CD4-positive, alpha-beta T cell treated with Interleukin-17A for 4 hours (primary cell): ENCODE measurements around the gene EPB42.

Source experiments
- DNase-seq: peaks from one replicate; pipeline ENCODE4 v3.0.0-alpha.2; 2020; ENCODE audit warnings: mixed read lengths

The EPB42 gene

DNA sequence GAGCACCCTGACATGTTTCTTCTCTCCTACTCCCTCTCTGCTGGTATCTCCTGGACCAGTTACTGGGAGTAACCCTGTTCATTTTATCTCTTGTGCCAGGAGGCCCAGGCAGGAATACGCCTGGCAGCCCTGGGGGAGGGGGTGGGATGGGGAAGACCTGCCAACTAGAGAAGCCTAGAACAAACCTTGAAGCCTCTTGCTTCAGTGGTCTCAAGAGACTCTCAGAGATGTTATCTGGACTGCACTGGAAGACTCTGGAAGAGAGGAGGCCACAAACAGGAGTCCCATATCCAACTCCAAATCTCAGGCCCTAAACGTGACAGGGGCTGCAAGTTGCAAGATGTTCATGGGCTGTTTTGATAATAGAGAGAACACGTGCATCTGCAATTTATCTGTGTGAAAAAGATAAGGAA, at the start of gene EPB42:
TSS of gene EPB42 (minus strand) at position 28 of the 413 bp plus-strand sequence. CDS start 193 bp downstream, outside the sequence.
- no peak for DNase-seq

DNA sequence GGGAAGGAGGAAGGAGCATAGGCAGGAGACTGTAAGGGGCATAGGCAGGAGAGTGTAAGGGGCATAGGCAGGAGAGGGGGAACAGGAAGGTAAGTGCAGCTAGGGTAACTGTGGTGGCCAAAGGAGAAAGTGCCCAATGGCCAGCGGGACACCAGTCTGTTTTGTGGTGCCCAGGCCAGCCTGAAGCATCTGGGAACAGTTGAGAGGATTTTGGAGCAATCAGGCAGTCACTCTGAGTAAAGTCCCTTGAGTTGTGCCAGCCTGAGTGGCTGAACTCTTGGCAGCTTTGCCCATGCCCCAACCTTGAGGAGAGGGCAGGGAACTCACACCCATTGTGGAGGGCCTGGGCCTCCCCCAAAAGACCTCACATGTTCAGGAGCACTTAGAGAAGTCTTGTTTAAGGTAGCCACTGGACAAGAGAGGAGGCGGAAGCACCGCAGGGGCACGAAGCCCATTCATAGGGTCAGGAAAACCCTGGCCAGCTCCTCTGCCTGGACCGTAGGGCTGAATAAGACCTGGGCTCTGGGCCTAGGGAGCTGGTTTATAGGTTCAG, 49.4 kb upstream of the EPB42 start:
- DNase-seq, result no peak

DNA sequence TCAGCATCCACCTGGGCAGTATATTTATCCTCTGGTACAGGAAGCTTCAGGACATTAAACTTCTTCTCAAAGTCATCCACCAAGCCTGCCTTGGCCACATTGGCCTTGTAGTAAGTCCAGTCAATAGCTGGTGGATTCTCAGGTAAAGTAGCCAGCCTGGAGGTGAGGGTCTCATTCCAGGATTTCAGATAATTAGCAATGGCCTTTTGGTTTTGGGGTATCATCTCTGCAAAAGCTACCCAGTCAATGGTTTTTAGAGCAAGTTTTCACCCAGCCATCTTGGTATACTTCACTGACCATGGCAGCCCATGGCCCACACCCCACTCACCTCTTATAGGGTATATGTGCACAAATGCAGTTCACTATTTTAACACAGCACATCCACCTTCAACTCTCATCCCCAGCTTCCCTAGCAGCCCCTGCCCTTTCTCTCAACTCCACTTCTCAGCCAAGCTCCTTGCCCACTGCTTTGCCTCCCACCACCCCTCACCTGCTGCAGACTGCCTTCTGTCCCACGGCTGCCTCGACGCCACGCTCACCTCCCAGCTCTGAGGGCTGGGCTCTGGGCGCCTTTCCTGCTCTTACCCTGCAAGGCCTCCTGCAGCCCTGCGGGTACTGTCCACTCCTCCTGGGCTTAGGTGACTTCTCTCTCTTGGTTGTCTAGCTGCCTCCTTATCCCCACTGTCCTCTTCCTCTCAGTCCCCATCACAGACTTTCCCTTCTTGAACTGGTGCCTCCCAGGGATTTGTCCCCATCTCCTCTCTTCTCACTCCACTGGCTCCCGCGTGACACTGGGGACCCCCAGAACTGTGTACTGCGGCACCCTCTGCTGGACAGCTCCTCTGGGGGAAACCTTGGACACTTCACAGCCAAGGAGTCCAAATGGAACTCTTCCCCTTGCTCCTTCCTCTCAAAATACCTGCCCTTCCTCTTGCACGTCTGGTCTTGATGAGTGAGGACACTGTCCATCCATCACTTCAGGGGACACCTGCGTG, 47.6 kb upstream of the EPB42 start:
- no peak for DNase-seq

DNA sequence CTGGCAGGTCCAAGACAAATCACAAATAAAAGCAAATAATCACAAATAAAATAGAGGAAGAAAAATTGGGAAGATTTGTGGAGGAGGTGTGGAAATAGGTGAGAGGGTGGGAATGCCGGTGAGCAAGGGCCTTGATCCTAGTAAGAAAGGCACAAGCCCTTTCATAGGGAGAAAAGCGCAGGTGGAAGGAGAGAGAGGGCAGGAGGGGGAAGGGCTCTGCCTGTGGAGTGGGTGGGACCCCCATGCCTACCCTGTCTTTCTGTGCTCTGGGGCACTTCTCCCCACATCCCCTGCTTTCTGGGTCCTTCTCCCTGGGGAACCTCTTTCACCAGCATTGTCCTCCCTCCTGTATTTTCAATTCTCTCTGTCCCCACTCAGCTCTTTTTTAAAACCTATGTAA, 46.6 kb upstream of the EPB42 start:
- no peak for DNase-seq

DNA sequence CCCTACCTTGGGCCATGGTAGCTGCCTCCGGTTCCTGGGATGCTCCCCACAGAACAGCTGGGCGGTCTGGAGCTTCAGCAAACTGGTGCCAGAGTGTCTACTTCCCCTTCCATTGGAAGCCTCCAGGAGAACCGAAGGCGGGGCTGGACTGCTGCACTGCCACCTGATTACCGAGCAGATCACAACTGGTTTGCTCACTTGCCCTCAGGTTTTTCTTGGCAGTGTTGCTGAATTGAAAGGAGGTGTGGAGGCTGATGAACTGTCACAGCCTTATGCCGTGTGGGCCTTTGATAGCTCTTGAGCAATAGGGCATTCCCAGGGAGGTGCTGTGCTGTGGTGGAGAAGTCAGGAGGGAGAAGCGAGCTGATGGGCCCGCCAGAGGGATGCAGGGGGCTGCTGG, 46.0 kb upstream of the EPB42 start, which contains the start of gene TGM5:
TSS of gene TGM5 (minus strand) at position 95 of the 400 bp plus-strand sequence. CDS start at position 16, 79 bp downstream.
- DNase-seq, result no peak

DNA sequence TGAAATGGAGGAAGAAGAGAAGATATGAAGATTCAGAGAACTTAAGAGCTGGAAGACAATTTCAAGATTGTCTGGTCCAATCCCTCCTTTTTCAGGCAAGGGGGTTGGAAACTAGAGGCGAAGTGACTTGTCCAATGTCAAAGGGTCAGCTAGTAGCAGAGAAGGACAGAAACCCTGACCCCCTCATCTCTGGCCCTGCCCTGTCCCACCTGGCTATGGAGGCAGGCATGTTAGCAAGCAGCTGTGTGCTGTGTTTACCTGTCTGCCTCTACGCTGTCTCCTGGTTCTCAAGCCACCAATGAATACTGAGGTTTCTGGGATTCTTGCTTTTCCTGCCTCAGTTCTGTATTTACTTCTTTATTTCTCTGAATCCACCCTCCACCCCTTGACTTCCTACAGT, 45.6 kb upstream of the EPB42 start:
- DNase-seq, result no peak

DNA sequence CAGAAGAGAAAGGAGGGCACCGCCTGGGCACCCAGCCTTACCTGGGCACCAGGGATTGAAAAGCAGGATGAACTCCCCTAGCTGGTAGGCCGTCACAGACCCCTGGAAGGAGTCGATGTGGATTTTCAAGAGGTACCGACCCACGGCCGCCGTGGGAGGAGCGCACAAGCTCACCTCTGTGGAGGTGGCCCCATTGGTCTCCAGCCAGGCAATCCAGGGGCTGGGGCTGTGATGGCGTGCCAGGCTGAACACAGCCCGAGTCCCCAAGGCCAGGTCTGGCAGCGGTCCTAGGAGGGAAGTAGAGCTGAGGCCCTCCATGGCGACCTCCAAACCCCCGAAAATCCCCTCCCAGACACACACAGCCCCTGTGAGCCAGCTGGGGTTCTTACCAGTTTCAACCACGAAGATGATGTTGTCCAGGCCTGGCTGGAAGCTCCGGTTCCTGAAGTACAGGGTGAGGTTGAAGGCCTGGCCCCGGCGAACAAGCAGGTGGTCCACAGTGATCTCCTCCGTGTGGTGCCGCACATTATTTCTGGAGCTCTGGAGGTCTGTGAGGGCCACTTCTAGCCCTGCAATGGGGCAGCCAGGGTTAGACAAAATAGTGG, 39.3 kb upstream of the EPB42 start:
- DNase-seq, result no peak

DNA sequence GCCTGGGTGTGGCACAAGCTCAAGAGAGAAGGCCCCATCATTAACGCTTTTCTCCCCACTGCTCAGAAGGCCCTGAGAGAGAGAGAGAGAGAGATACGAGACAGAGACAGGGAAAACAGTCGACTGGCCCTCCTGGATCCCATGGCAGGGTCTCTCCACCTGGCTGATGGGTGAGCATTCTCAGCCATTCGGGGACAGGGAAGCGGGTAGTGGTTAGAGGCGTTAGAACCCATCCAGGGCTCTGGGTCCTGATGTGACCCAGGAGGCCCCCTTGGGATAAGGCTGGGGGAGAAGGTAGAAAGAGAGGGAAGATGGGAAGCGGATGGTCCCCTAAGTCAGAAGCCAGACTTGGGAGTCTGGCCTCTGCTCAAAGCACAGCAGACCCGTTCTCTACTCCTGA, 38.0 kb upstream of the EPB42 start:
- no peak for DNase-seq

DNA sequence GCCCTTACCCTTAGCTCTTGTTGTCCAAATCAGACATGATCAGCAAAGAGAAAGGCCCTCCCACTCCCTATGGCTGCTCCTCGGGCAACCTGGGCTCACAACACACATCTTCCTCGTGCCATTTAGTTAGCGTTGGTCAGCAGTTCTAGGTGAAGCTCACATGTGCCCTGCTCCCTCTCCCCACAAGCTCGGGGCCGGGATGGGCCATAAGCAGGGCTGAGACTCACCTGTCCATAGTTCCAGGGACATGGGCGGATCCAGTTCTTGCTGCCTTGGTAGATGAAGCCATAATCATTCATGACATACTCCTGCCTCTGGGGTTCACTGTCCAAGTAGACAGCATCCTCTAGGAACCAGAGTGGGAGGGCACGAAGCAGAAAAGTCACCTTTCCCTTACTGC, 35.5 kb upstream of the EPB42 start:
- no peak for DNase-seq

DNA sequence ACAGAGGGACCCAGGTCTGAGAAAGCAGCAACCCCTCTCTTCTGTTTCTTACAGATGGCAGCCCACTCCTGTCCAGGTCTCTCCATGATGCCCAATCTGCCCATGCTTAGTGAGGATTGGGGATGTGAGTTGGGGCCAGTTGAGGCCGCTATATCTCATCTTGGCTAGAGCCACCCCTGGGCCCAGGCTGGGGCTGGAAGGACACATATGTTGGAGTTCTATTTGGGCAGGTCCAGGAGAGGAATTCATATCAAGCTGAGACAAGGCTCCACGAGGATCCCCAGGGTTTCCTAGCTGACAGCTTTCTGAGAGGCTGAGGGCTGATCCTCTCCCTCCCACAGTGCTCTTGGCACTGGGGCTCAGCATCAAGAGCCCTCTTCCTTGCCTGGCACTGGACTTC, 34.6 kb upstream of the EPB42 start:
- no peak for DNase-seq

DNA sequence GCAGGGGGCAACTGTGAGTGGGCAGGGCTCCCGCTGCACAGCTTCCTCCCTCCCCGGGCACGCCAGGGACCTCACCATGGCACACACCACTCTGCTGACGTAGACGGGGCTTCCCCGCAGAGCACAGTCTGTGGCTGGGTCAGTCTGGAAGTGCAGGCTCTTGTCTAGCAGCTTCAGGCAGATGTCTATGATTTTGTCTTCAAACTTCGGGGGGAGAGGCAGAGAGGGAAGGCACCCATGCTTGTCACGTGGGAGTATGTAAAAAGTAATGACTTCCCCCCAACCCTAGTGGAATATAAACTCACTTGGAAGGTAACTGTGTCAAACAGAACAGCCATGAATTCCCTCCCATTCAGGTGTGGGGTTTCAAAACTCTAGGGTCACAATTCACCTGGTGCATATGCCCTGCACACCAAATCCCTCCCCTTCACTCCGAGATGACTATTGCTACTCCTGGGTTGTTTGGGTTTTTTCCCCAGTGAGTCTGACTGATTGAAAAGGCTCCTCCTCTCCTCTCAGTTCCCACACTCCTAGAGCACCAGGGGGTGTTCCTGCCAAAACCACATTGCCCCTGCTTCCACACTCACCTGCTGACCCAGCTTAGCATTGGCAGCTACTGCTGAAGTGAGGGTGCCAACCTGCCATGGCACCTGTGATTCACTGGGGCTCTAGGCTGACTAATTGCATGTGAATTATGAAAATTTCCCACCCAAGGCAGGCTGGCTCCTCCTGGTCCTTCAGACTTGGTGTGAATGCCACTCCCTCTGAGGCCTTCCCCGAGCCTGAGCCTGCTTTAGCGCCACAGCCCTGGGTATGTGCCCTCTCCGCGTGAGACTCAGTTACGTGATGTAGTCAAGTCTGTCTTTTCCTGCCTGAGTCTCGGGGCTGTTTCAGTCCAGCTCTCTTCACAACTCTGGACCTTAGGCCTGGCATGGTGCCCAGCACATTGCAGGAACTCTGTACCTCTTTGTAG, 32.9 kb upstream of the EPB42 start:
- peak; percentile 17 for DNase-seq

DNA sequence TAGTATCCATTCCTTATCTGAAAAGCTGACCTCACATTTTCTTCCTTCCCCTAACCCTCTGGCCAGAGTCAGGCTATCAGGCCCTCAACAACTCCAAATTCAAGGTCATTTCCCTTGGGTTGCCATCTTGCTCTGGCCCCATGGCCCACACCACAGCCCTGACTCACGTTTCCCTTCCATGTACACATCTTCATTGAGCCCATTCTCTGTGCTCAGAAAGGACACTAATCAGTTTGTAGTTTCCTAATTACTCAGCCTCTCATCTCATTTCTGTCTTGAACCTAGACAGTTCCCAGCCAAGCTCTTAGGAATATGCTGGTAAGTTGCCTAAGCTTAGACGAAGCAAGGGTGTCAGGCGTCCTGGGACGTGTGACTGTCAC, 31.0 kb upstream of the EPB42 start:
- no peak for DNase-seq

DNA sequence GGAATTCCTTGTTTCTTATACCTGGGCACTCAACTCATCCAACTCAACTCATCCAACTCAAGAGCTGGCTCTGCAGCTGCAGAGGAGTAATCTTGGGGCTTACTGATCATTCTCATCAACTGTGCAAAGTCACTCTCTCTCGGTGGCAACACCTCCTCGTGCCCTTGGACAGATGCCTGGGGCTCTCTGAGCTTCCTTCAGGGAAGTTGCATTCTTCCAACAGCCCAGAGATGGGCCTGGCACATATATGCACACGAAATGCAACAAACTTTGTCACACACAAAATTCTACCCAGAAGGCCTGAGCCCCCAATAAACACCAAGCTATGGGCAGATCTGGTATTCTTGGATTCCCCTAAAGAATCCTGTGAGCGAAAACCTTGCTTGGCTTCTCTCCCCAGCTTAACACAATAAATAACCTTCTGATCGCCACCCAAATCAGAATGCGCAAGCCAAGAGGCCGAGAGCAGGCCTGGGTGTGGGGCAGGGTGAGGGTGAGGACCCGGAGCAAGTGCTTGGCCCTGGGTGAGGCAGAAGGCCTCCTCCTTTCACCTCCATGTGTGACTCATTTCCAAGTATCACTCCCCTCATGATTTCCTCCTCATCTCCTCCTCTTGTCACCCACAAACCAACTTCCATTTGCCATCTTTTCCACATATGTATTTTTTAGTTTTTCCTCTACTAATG, 30.5 kb upstream of the EPB42 start:
- no peak for DNase-seq

DNA sequence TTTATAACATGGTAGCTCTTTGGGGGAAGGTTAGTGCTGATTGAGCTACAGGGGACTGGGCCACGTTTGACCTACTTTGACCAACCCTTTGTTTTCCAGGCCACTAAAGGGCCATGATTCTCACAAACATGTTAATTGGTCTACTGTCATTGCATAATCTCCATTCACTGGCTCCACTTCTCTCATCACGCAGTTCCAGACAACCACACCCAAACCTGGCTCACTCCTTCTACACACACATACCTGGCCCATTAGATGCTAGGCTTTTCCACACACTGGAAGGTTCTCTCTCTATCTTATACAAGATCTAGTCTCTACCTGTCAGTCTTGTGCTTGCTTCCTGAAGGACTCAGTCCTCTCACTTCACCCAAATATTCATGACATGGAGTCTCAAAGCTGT, 30.0 kb upstream of the EPB42 start:
- no peak for DNase-seq

DNA sequence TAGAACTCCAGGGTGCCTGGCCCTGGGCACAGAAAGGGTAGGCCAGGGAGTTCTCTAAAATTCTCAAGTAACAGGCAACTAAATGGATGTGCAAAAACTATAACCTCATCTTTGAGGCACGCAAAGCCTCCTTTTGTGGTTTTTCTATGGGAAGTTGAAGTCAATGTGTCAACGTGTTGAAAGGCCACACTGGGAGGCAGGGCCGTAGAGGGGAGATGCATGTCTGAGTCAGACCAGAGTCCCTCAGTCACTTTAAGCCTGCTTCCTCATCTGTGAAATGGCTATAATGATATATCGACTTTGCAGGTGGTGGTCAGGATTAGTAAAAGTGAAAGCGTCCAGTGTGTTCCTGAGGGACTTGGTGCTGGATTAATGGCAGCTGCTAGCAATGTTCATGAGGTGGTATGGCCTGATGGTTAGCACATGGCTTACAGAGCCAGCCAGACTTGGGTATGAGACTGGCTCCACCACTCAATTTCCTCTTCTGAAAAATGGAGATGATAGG, 28.9 kb upstream of the EPB42 start:
- no peak for DNase-seq

DNA sequence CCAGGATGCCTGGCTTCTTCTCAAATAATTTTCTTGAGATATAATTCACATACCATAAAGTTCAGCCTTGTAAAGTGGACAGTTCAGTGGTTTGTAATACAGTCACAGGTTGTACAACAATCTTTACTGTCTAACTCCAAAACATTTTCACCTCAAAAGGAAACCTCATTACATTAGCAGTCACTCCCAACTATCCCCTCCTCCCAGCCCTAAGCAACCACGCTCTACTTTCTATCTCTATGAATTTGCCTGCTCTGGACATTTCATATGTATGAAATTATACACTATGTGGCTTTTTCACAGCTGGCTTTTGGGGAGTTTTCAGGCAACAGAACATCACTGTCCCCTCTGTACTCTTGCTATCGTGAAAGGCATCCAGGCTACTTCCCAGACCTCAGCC, 28.4 kb upstream of the EPB42 start:
- DNase-seq, result no peak

DNA sequence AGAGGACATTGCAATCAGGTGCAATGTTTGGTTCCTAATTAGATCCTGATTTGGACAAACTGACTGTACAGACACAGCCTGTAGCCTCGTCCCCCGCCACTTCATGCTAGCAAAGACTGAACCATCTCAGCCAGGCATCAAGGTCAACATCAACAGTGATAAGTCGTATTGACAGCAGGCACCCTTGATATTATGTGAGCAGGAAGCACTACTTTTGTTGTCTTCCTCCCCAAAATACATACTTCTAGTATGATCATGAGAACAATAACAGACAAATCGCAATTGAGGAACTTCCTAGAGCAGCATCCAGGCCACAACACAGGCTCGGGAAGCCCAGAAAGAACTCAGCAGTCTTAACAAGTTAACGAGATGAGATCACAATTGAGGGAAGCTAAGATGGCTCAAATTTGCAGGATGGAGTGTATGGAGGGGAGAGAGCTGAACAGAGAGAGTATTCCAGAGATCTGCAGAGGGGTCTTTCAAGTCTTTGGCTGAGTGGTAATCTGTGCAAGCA, 25.5 kb upstream of the EPB42 start:
- DNase-seq, result no peak

DNA sequence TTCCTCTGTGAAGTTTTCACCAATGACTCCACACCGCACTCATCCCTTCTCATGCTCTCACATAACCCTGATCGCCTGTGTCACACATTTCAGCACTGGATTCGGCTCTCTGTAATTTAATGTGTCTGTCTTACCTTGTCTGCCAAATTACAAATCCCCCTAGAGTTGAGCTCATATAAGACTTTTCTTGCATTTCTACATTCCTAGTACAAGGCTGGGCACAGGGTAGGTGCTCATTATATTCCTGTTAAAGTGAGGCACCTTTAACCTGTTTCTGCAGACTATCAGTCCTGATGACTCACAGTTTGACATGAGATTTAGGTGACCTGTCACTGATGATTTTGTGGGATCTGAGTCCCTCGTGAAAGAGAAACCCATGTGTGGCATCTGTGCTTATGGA, 23.3 kb upstream of the EPB42 start:
- DNase-seq, result no peak

DNA sequence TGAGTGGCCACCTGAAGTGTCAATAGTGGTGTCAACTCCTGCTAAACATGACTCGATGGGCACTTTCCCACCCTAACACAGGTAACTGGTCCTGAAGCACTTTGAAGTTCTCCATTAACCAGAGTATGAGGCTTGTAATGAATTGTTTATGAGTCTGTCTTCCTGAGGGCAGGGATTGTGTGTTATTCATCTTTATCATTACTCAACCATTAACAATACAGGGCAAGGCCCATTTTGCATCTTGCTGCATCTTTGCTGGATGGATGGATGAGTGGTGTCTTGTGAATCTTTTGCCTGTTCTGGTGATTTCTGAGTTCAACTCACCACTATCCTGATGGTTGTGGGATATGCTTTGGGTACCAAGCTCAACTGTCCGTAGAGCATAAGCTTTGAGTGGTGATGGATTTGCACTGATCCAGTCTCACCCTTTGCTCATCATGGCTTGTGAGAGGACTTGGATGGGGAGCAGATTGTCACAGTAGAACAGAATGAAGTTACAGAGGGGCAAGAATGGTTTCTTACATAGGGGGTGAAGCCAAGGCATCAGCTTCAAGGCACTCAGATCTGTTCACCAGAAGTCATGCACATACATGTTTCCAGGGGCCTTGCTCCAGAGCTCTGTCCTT, 22.3 kb upstream of the EPB42 start:
- no peak for DNase-seq

DNA sequence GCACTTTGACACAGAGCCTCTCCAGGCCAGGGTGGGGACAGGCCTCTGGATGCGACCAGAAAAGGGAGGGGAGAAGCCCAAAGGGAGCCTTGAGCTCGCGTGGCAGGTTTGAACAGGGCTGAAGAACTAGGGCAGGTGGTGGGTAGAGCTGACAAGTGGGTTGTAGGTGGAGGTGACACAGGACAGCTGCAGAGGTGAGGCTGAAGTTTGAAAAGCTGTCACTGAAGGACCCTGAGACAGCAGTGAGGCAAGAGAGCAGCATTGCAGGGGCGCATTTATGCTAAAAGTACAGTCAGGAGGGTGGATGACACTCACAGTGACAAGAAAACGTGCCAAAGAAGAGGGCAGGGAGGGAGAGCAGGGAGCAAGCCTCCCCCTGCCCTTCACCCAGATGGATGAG, 21.8 kb upstream of the EPB42 start:
- no peak for DNase-seq

DNA sequence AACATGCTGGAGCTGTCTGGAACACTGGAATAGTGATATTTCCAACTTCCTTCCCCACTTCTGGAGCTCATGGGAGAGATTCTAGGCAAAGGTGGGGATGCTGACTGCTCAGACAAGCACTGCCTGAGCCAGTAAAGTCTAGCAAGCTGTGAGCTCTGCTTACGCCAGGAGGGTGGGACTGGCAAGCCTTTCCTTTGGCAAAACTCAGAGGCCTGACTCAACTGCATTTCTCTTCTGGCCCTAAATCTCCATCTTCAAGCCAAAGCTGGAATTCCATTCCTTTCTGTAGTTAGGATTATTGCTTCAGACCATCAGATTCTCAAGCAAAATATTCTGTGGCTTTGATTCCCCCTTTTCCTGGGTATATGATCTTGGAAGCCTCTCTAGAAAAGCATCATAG, 20.3 kb upstream of the EPB42 start:
- no peak for DNase-seq
